ENCODE measurements around the gene WBP2. TPM values are rescaled to one million over a fixed set of nuclear protein-coding genes. Genes with fewer than 3 reads are reported as not detected.

WBP2 gene
- total RNA-seq = 51.3 and 60.2 TPM in 2 replicates

GRCh38 chr17:75855310-75856061 lies at the start of gene WBP2:
Gene WBP2 (minus strand): TSS chr17:75855335. CDS start chr17:75855297, 38 bp downstream.

GRCh38 chr17:75896415-75897159 lies 41.5 kb upstream of the WBP2 start, which contains the start of gene TRIM65:
Gene TRIM65 (minus strand): TSS chr17:75896951. CDS start chr17:75896937, 14 bp downstream.

GRCh38 chr17:75878174-75878998 lies 23.3 kb upstream of the WBP2 start, which contains the start of gene TRIM47:
Gene TRIM47 (minus strand): TSS chr17:75878581. CDS start chr17:75878548, 33 bp downstream.

GRCh38 chr17:75843577-75844529 lies 11.3 kb downstream of the WBP2 start, which contains the start of gene UNC13D:
Gene UNC13D (minus strand): TSS chr17:75844404. CDS start chr17:75844337, 67 bp downstream.

Other genes with a start within 250 kb of the WBP2 start
- not detected in 2 replicates for gene SMIM5, start 221.9 kb downstream of the WBP2 start, total RNA-seq
- 7.5 and 9.6 TPM in 2 replicates for gene RECQL5, start 188.2 kb downstream of the WBP2 start, total RNA-seq
- 35.0 and 62.0 TPM in 2 replicates for gene SAP30BP, start 188.0 kb downstream of the WBP2 start, total RNA-seq
- gene ITGB4, start 133.9 kb downstream of the WBP2 start, total RNA-seq = 0.17 and 1.4 TPM in 2 replicates
- gene GALK1, start 90.1 kb downstream of the WBP2 start, total RNA-seq = 46.3 and 48.2 TPM in 2 replicates
- gene UNK, start 70.5 kb downstream of the WBP2 start, total RNA-seq = 10.3 and 17.0 TPM in 2 replicates
- 0.70 and 1.6 TPM in 2 replicates for gene UNC13D, start 10.9 kb downstream of the WBP2 start, total RNA-seq
- 25.0 and 34.0 TPM in 2 replicates for gene TRIM47, start 23.2 kb upstream of the WBP2 start, total RNA-seq
- gene TRIM65, start 41.6 kb upstream of the WBP2 start, total RNA-seq = 21.9 and 37.7 TPM in 2 replicates
- gene MRPL38, start 49.5 kb upstream of the WBP2 start, total RNA-seq = 16.5 and 20.1 TPM in 2 replicates
- gene FBF1, start 85.7 kb upstream of the WBP2 start, total RNA-seq = 4.9 and 6.8 TPM in 2 replicates
- gene ACOX1, start 123.8 kb upstream of the WBP2 start, total RNA-seq = 19.1 and 24.3 TPM in 2 replicates
- 14.7 and 37.5 TPM in 2 replicates for gene TEN1, start 123.9 kb upstream of the WBP2 start, total RNA-seq
- gene CDK3, start 145.5 kb upstream of the WBP2 start, total RNA-seq = 0.77 and 2.7 TPM in 2 replicates
- not detected in 2 replicates for gene EVPL, start 172.0 kb upstream of the WBP2 start, total RNA-seq
- gene SRP68, start 217.2 kb upstream of the WBP2 start, total RNA-seq = 16.7 and 24.9 TPM in 2 replicates
- not detected in 2 replicates for gene GALR2, start 219.4 kb upstream of the WBP2 start, total RNA-seq
- not detected in 2 replicates for gene ZACN, start 223.8 kb upstream of the WBP2 start, total RNA-seq
- gene EXOC7, start 248.5 kb upstream of the WBP2 start, total RNA-seq = 48.9 and 49.9 TPM in 2 replicates